ENCODE data around the gene OR14C36.
"Not testable (repeated sequence)": the region's sequence is repeated elsewhere in the genome, so short reads cannot be mapped to it uniquely, and the experiment has no call there.

OR14C36 gene

DNA sequence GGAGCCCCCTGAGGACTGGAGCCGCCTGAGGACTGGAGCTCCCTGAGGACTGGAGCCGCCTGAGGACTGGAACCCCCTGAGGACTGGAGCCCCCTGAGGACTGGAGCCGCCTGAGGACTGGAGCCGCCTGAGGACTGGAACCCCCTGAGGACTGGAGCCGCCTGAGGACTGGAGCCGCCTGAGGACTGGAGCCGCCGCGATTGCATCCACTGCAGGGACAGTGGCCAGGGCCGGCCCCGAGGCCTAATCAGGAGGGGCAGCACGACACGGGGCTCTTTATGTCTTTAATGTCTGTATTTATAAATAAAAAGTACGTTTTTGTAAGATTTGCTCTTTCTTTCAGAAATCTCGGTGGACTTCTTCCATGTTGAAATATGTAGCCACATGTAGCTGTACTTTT lies 41.8 kb upstream of the OR14C36 start:
- H3K4ac ChIP-seq (ENCODE audit: low read depth, low read length); H3K4me2 ChIP-seq (ENCODE audit: low read length); H3K9me3 ChIP-seq (ENCODE audit: insufficient read depth, low read depth, low read length); H3K14ac ChIP-seq (ENCODE audit: low read length); H2BK12ac ChIP-seq (ENCODE audit: low read length); H4K12ac ChIP-seq (ENCODE audit: low read depth, low read length); H3K18ac ChIP-seq (ENCODE audit: low read length); H3K4me1 ChIP-seq (ENCODE audit: control insufficient read depth in 1 of 2, insufficient read depth in 2 of 2, low read length in 2 of 2); H3K79me1 ChIP-seq (ENCODE audit: low read length); H3K27me3 ChIP-seq (ENCODE audit: insufficient read depth, low read length); H2BK5ac ChIP-seq (ENCODE audit: low read depth, low read length, poor library complexity); H2AFZ ChIP-seq (ENCODE audit: insufficient read depth, low read length, poor library complexity); H3K9ac ChIP-seq (ENCODE audit: low read length); H3K36me3 ChIP-seq (ENCODE audit: control insufficient read depth in 1 of 2, insufficient read depth in 2 of 2, low read length in 2 of 2); H3K79me2 ChIP-seq (ENCODE audit: control insufficient read depth, insufficient read depth, low read length, poor library complexity); H2AK5ac ChIP-seq (ENCODE audit: low read length); H3K4me3 ChIP-seq (ENCODE audit: low read depth, low read length); H3K23ac ChIP-seq (ENCODE audit: low read length); H4K91ac ChIP-seq (ENCODE audit: low read depth, low read length); DNase-seq; H3K27ac ChIP-seq (ENCODE audit: low read depth, low read length); H4K8ac ChIP-seq (ENCODE audit: low read depth, low read length); H2BK120ac ChIP-seq (ENCODE audit: insufficient read depth, low read length, poor library complexity): not testable (repeated sequence)
- WGBS (ENCODE audit: extremely low coverage, insufficient coverage, insufficient read length), result no CpG with 5 or more reads among the region's 15 CpGs

- Histone ChIP-seq H3K23ac (ENCODE audit: low read length) (no peak overlapping the region), H4K12ac (ENCODE audit: low read depth, low read length) (no peak overlapping the region), H4K8ac (ENCODE audit: low read depth, low read length) (no peak overlapping the region), H3K4me2 (ENCODE audit: low read length) (no peak overlapping the region), H2AFZ (ENCODE audit: insufficient read depth, low read length, poor library complexity) (no peak overlapping the region), H3K9me3 (ENCODE audit: insufficient read depth, low read depth, low read length) (peaks cover 22% of the 10 kb centered on the region), H2AK5ac (ENCODE audit: low read length) (no peak overlapping the region), H3K4ac (ENCODE audit: low read depth, low read length) (no peak overlapping the region), H3K14ac (ENCODE audit: low read length) (no peak overlapping the region), H3K4me1 (ENCODE audit: control insufficient read depth in 1 of 2, insufficient read depth in 2 of 2, low read length in 2 of 2) (no peaks in the 10 kb centered on the region), H2BK5ac (ENCODE audit: low read depth, low read length, poor library complexity) (no peak overlapping the region), H2BK12ac (ENCODE audit: low read length) (no peak overlapping the region), H3K27me3 (ENCODE audit: insufficient read depth, low read length) (no peaks in the 10 kb centered on the region), H3K4me3 (ENCODE audit: low read depth, low read length) (no peak overlapping the region), H4K91ac (ENCODE audit: low read depth, low read length) (no peak overlapping the region), H3K79me2 (ENCODE audit: control insufficient read depth, insufficient read depth, low read length, poor library complexity) (no peaks in the 10 kb centered on the region), H2BK120ac (ENCODE audit: insufficient read depth, low read length, poor library complexity) (no peak overlapping the region), H3K18ac (ENCODE audit: low read length) (no peak overlapping the region), H3K79me1 (ENCODE audit: low read length) (no peaks in the 10 kb centered on the region), H3K27ac (ENCODE audit: low read depth, low read length) (no peak overlapping the region), H3K36me3 (ENCODE audit: control insufficient read depth in 1 of 2, insufficient read depth in 2 of 2, low read length in 2 of 2) (no peaks in the 10 kb centered on the region), H3K9ac (ENCODE audit: low read length) (no peak overlapping the region)
- no CpG with 5 or more reads among the region's 11 CpGs for WGBS (ENCODE audit: extremely low coverage, insufficient coverage, insufficient read length)
- no peak for DNase-seq
Observed at GRCh38 chr1:248316796-248317195, 31.8 kb upstream of the OR14C36 start.

GRCh38 chr1:248324468-248324867 lies 24.1 kb upstream of the OR14C36 start, which contains the start of gene OR2M7:
Gene OR2M7, minus strand, starts transcription at chr1:248324568. Its CDS starts 0 bp downstream, at chr1:248324568.
- Histone ChIP-seq H3K23ac (ENCODE audit: low read length) (no peak within 1 kb of the TSS), H3K14ac (ENCODE audit: low read length) (no peak within 1 kb of the TSS), H3K4ac (ENCODE audit: low read depth, low read length) (no peak within 1 kb of the TSS), H2AK5ac (ENCODE audit: low read length) (no peak within 1 kb of the TSS), H3K36me3 (ENCODE audit: control insufficient read depth in 1 of 2, insufficient read depth in 2 of 2, low read length in 2 of 2) (no peaks in the 10 kb centered on the region), H3K9ac (ENCODE audit: low read length) (no peak within 1 kb of the TSS), H4K12ac (ENCODE audit: low read depth, low read length) (no peak within 1 kb of the TSS), H2AFZ (ENCODE audit: insufficient read depth, low read length, poor library complexity) (no peak within 1 kb of the TSS), H2BK120ac (ENCODE audit: insufficient read depth, low read length, poor library complexity) (no peak within 1 kb of the TSS), H3K27me3 (ENCODE audit: insufficient read depth, low read length) (no peaks in the 10 kb centered on the region), H4K8ac (ENCODE audit: low read depth, low read length) (no peak within 1 kb of the TSS), H3K9me3 (ENCODE audit: insufficient read depth, low read depth, low read length) (no peaks in the 10 kb centered on the region), H3K4me2 (ENCODE audit: low read length) (no peak within 1 kb of the TSS), H4K91ac (ENCODE audit: low read depth, low read length) (no peak within 1 kb of the TSS), H3K4me3 (ENCODE audit: low read depth, low read length) (no peak within 1 kb of the TSS), H3K79me2 (ENCODE audit: control insufficient read depth, insufficient read depth, low read length, poor library complexity) (no peaks in the 10 kb centered on the region), H3K18ac (ENCODE audit: low read length) (no peak within 1 kb of the TSS), H3K27ac (ENCODE audit: low read depth, low read length) (no peak within 1 kb of the TSS), H3K4me1 (ENCODE audit: control insufficient read depth in 1 of 2, insufficient read depth in 2 of 2, low read length in 2 of 2) (no peaks in the 10 kb centered on the region), H3K79me1 (ENCODE audit: low read length) (no peaks in the 10 kb centered on the region), H2BK12ac (ENCODE audit: low read length) (no peak within 1 kb of the TSS), H2BK5ac (ENCODE audit: low read depth, low read length, poor library complexity) (no peak within 1 kb of the TSS)
- DNase-seq, result no peak
- WGBS (ENCODE audit: extremely low coverage, insufficient coverage, insufficient read length), result no CpG with 5 or more reads among the region's 1 CpG

- Histone ChIP-seq H2AK5ac (ENCODE audit: low read length) (no peak overlapping the region), H3K79me1 (ENCODE audit: low read length) (no peaks in the 10 kb centered on the region), H3K79me2 (ENCODE audit: control insufficient read depth, insufficient read depth, low read length, poor library complexity) (no peaks in the 10 kb centered on the region), H3K4me2 (ENCODE audit: low read length) (no peak overlapping the region), H3K4me1 (ENCODE audit: control insufficient read depth in 1 of 2, insufficient read depth in 2 of 2, low read length in 2 of 2) (no peaks in the 10 kb centered on the region), H3K4ac (ENCODE audit: low read depth, low read length) (no peak overlapping the region), H2BK12ac (ENCODE audit: low read length) (no peak overlapping the region), H3K9ac (ENCODE audit: low read length) (no peak overlapping the region), H3K4me3 (ENCODE audit: low read depth, low read length) (no peak overlapping the region), H3K23ac (ENCODE audit: low read length) (no peak overlapping the region), H2BK120ac (ENCODE audit: insufficient read depth, low read length, poor library complexity) (no peak overlapping the region), H3K27me3 (ENCODE audit: insufficient read depth, low read length) (no peaks in the 10 kb centered on the region), H3K36me3 (ENCODE audit: control insufficient read depth in 1 of 2, insufficient read depth in 2 of 2, low read length in 2 of 2) (no peaks in the 10 kb centered on the region), H4K91ac (ENCODE audit: low read depth, low read length) (no peak overlapping the region), H3K27ac (ENCODE audit: low read depth, low read length) (no peak overlapping the region), H4K8ac (ENCODE audit: low read depth, low read length) (no peak overlapping the region), H2BK5ac (ENCODE audit: low read depth, low read length, poor library complexity) (no peak overlapping the region), H4K12ac (ENCODE audit: low read depth, low read length) (no peak overlapping the region), H3K18ac (ENCODE audit: low read length) (no peak overlapping the region), H3K9me3 (ENCODE audit: insufficient read depth, low read depth, low read length) (peaks cover 7% of the 10 kb centered on the region), H3K14ac (ENCODE audit: low read length) (no peak overlapping the region), H2AFZ (ENCODE audit: insufficient read depth, low read length, poor library complexity) (no peak overlapping the region)
- peak in 1 of 2 donors; percentile 56 for DNase-seq
- no CpG with 5 or more reads among the region's 3 CpGs for WGBS (ENCODE audit: extremely low coverage, insufficient coverage, insufficient read length)
Observed at GRCh38 chr1:248343451-248343850, 5.1 kb upstream of the OR14C36 start.
